GM19463 (cell line): ENCODE measurements around the gene PIK3R3.

Experiments
- ATAC-seq: cut with Tn5 transposase; IDR thresholded peaks from one replicate; pipeline ENCODE4 v1.9.1; 2021; ENCODE audit warnings: mild to moderate bottlenecking, moderate library complexity; ENCODE audit not compliant: unreplicated experiment

Gene PIK3R3

GRCh38 chr1:46030876-46031660, 101.4 kb downstream of the PIK3R3 start:
- ATAC-seq: no peak

GRCh38 chr1:46030074-46030870, 102.2 kb downstream of the PIK3R3 start:
- no peak for ATAC-seq

GRCh38 chr1:46027788-46028573, 104.4 kb downstream of the PIK3R3 start:
- no peak for ATAC-seq

- no peak for ATAC-seq
Measured at GRCh38 chr1:46026531-46026930, 105.9 kb downstream of the PIK3R3 start.

- no peak for ATAC-seq
Measured at GRCh38 chr1:46021046-46021996, 111.1 kb downstream of the PIK3R3 start.

GRCh38 chr1:46020010-46020409, 112.4 kb downstream of the PIK3R3 start:
- no peak for ATAC-seq

GRCh38 chr1:46019348-46019747, 113.1 kb downstream of the PIK3R3 start:
- no peak for ATAC-seq

- no peak for ATAC-seq
Measured at GRCh38 chr1:46017876-46018503, 114.4 kb downstream of the PIK3R3 start.

- no peak for ATAC-seq
Measured at GRCh38 chr1:46013581-46013980, 118.8 kb downstream of the PIK3R3 start.

GRCh38 chr1:46012236-46012635, 120.2 kb downstream of the PIK3R3 start:
- no peak for ATAC-seq

GRCh38 chr1:46011121-46011695, 121.2 kb downstream of the PIK3R3 start:
- no peak for ATAC-seq

GRCh38 chr1:46010611-46011010, 121.8 kb downstream of the PIK3R3 start:
- no peak for ATAC-seq

- no peak for ATAC-seq
Measured at GRCh38 chr1:46008585-46008984, 123.8 kb downstream of the PIK3R3 start.

- no peak for ATAC-seq
Measured at GRCh38 chr1:46005594-46005993, 126.8 kb downstream of the PIK3R3 start.

- no peak for ATAC-seq
Measured at GRCh38 chr1:46004492-46004891, 127.9 kb downstream of the PIK3R3 start.

- ATAC-seq: no peak
Measured at GRCh38 chr1:46003315-46003714, 129.1 kb downstream of the PIK3R3 start.

- ATAC-seq: no peak
Measured at GRCh38 chr1:46002551-46003150, 129.8 kb downstream of the PIK3R3 start.

GRCh38 chr1:46001081-46001785, 131.2 kb downstream of the PIK3R3 start:
- ATAC-seq: no peak
